Measurements from ENCODE around the gene CMTM1. TPM values are rescaled to one million over a fixed set of nuclear protein-coding genes. Genes with fewer than 3 reads are reported as not detected.

The CMTM1 gene
- polyA plus RNA-seq, 1 donor from 2014 or later, result 1.6 TPM

DNA sequence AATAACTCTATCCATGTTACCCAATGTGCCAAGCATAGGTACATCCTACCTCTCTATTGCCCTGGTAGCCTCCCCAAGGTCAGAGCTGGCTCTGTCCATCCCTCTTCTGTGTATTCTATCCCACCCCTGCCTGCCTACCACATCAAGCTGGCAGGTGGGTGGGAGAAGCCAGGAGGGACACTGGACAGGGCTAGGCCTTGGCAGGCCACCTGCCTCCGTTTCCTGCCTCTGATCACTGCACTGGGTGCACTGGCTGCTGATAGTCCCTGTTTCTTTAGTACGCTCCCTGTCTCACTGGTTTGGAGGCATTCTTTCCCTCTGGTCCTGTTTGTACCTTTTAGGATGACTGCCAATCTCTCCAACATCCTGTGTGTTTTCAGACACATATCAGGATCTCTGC is 29.0 kb upstream of the CMTM1 start:
- H4K20me1 ChIP-seq (ENCODE audit: insufficient read depth), result no peaks in the 10 kb centered on the region
- no peaks in the 10 kb centered on the region for H3K27me3 ChIP-seq (ENCODE audit: insufficient read depth, low read depth, low read length)
- H3K27ac ChIP-seq (ENCODE audit: low read length), result no peak overlapping the region
- H3F3A ChIP-seq (ENCODE audit: insufficient read depth, low read length, poor library complexity, severe bottlenecking), result no peaks in the 10 kb centered on the region
- H3K79me2 ChIP-seq (replicated peaks; ENCODE audit: insufficient read depth, low read length), result no peaks in the 10 kb centered on the region
- no peak overlapping the region for H3K9ac ChIP-seq (ENCODE audit: low read length)
- no peaks in the 10 kb centered on the region for H3K9me2 ChIP-seq (ENCODE audit: insufficient read depth, low read length)
- H2AFZ ChIP-seq (ENCODE audit: low read depth, low read length), result no peak overlapping the region
- no peak overlapping the region for H3K4me3 ChIP-seq (ENCODE audit: low read length)
- no peak overlapping the region for H3K4me2 ChIP-seq (ENCODE audit: low read length)
- no peaks in the 10 kb centered on the region for H3K36me3 ChIP-seq (ENCODE audit: insufficient read depth, low read length)
- no peaks in the 10 kb centered on the region for H3K9me3 ChIP-seq (ENCODE audit: low read length)
- TF ChIP-seq, protein P1, sequence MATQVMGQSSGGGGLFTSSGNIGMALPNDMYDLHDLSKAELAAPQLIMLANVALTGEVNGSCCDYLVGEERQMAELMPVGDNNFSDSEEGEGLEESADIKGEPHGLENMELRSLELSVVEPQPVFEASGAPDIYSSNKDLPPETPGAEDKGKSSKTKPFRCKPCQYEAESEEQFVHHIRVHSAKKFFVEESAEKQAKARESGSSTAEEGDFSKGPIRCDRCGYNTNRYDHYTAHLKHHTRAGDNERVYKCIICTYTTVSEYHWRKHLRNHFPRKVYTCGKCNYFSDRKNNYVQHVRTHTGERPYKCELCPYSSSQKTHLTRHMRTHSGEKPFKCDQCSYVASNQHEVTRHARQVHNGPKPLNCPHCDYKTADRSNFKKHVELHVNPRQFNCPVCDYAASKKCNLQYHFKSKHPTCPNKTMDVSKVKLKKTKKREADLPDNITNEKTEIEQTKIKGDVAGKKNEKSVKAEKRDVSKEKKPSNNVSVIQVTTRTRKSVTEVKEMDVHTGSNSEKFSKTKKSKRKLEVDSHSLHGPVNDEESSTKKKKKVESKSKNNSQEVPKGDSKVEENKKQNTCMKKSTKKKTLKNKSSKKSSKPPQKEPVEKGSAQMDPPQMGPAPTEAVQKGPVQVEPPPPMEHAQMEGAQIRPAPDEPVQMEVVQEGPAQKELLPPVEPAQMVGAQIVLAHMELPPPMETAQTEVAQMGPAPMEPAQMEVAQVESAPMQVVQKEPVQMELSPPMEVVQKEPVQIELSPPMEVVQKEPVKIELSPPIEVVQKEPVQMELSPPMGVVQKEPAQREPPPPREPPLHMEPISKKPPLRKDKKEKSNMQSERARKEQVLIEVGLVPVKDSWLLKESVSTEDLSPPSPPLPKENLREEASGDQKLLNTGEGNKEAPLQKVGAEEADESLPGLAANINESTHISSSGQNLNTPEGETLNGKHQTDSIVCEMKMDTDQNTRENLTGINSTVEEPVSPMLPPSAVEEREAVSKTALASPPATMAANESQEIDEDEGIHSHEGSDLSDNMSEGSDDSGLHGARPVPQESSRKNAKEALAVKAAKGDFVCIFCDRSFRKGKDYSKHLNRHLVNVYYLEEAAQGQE (IDR thresholded peaks at IDR 0.05; ENCODE audit: borderline replicate concordance), result no peak
- TF ChIP-seq POLR2AphosphoS5 (IDR thresholded peaks at IDR 0.05) (no peak), TAF1 (IDR thresholded peaks at IDR 0.05; ENCODE audit: low read depth) (no peak), EZH2 (IDR thresholded peaks at IDR 0.05; ENCODE audit: borderline replicate concordance, insufficient read depth, low read length, poor library complexity, severe bottlenecking) (no peak), EP300 (conservative IDR thresholded peaks at IDR 0.05; ENCODE audit: poor library complexity, severe bottlenecking) (no peak), MXI1 (conservative IDR thresholded peaks at IDR 0.05; ENCODE audit: poor library complexity, severe bottlenecking) (no peak), SMC3 (conservative IDR thresholded peaks at IDR 0.05; ENCODE audit: poor library complexity) (no peak), RAD21 (conservative IDR thresholded peaks at IDR 0.05) (no peak)
- TF ChIP-seq, protein P2, sequence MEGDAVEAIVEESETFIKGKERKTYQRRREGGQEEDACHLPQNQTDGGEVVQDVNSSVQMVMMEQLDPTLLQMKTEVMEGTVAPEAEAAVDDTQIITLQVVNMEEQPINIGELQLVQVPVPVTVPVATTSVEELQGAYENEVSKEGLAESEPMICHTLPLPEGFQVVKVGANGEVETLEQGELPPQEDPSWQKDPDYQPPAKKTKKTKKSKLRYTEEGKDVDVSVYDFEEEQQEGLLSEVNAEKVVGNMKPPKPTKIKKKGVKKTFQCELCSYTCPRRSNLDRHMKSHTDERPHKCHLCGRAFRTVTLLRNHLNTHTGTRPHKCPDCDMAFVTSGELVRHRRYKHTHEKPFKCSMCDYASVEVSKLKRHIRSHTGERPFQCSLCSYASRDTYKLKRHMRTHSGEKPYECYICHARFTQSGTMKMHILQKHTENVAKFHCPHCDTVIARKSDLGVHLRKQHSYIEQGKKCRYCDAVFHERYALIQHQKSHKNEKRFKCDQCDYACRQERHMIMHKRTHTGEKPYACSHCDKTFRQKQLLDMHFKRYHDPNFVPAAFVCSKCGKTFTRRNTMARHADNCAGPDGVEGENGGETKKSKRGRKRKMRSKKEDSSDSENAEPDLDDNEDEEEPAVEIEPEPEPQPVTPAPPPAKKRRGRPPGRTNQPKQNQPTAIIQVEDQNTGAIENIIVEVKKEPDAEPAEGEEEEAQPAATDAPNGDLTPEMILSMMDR (IDR thresholded peaks at IDR 0.05; ENCODE audit: poor library complexity, severe bottlenecking), result no peak

DNA sequence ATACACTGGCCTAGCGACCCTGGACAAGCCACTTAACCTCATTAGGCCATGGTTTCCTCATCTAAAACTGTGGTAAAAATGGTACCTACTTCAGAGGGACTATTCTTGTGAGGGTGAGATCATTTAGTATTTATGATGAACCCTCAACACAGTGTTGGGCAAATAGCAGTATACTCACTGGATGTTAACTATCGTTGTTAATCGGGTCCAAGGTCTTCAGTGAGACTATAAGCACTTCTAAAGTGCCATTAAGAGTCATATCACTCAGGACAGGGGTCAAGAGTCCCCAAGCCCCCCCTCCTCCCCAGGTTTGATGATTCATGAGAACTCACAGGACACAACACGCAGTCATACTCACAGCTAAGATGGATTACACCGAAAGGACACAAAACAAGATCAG is 27.3 kb upstream of the CMTM1 start:
- H3K36me3 ChIP-seq (ENCODE audit: insufficient read depth, low read length), result no peaks in the 10 kb centered on the region

More for the DNA sequence above, 27.3 kb upstream of the CMTM1 start:
- no peak overlapping the region for H3K27ac ChIP-seq (ENCODE audit: low read length)
- no peaks in the 10 kb centered on the region for H3K9me2 ChIP-seq (ENCODE audit: insufficient read depth, low read length)
- no peak overlapping the region for H3K9ac ChIP-seq (ENCODE audit: low read length)
- H3K4me3 ChIP-seq (ENCODE audit: low read length), result no peak overlapping the region
- TF ChIP-seq, protein P1 (IDR thresholded peaks at IDR 0.05; ENCODE audit: borderline replicate concordance), result no peak
- TF ChIP-seq MXI1 (conservative IDR thresholded peaks at IDR 0.05; ENCODE audit: poor library complexity, severe bottlenecking) (no peak), RAD21 (conservative IDR thresholded peaks at IDR 0.05) (no peak), TAF1 (IDR thresholded peaks at IDR 0.05; ENCODE audit: low read depth) (no peak), EZH2 (IDR thresholded peaks at IDR 0.05; ENCODE audit: borderline replicate concordance, insufficient read depth, low read length, poor library complexity, severe bottlenecking) (no peak), SMC3 (conservative IDR thresholded peaks at IDR 0.05; ENCODE audit: poor library complexity) (no peak), POLR2AphosphoS5 (IDR thresholded peaks at IDR 0.05) (no peak), EP300 (conservative IDR thresholded peaks at IDR 0.05; ENCODE audit: poor library complexity, severe bottlenecking) (no peak)
- TF ChIP-seq, protein P2 (IDR thresholded peaks at IDR 0.05; ENCODE audit: poor library complexity, severe bottlenecking), result no peak
- no peaks in the 10 kb centered on the region for H3F3A ChIP-seq (ENCODE audit: insufficient read depth, low read length, poor library complexity, severe bottlenecking)
- H3K79me2 ChIP-seq (replicated peaks; ENCODE audit: insufficient read depth, low read length), result no peaks in the 10 kb centered on the region
- no peak overlapping the region for H2AFZ ChIP-seq (ENCODE audit: low read depth, low read length)
- no peaks in the 10 kb centered on the region for H3K9me3 ChIP-seq (ENCODE audit: low read length)
- no peaks in the 10 kb centered on the region for H4K20me1 ChIP-seq (ENCODE audit: insufficient read depth)
- H3K4me2 ChIP-seq (ENCODE audit: low read length), result no peak overlapping the region
- H3K27me3 ChIP-seq (ENCODE audit: insufficient read depth, low read depth, low read length), result no peaks in the 10 kb centered on the region
